ENCODE measurements around the gene DGKB. TPM values are rescaled to one million over a fixed set of nuclear protein-coding genes. Genes with fewer than 3 reads are reported as not detected.

The DGKB gene
- total RNA-seq, 1 experiment from 2014 or later = 0.08 TPM

- no peak for DNase-seq
- Histone ChIP-seq H3K36me3 (no peaks in the 10 kb centered on the region), H3K4me1 (peaks cover 13% of the 10 kb centered on the region), H3K27me3 (no peaks in the 10 kb centered on the region), H3K27ac (no peak overlapping the region), H3K9me3 (replicated peaks) (no peaks in the 10 kb centered on the region), H3K4me3 (no peak overlapping the region)
Measured at GRCh38 chr7:14400271-14400670, 502.3 kb downstream of the DGKB start.

- H3K27me3 ChIP-seq = no peaks in the 10 kb centered on the region
- peak in 1 of 2 experiments; percentile 70 for DNase-seq
- H3K27ac ChIP-seq = no peak overlapping the region; the same call in 1 of the 2 replicates
- H3K36me3 ChIP-seq = no peaks in the 10 kb centered on the region
- H3K4me3 ChIP-seq = no peak overlapping the region
- peaks cover 13% of the 10 kb centered on the region for H3K4me1 ChIP-seq
- H3K9me3 ChIP-seq (replicated peaks) = no peaks in the 10 kb centered on the region
Measured at GRCh38 chr7:14398526-14398925, 504.0 kb downstream of the DGKB start.

- no peak for DNase-seq
- Histone ChIP-seq H3K4me1 (peaks cover 13% of the 10 kb centered on the region), H3K4me3 (no peak overlapping the region), H3K27ac (no peak overlapping the region), H3K36me3 (no peaks in the 10 kb centered on the region), H3K27me3 (no peaks in the 10 kb centered on the region), H3K9me3 (replicated peaks) (no peaks in the 10 kb centered on the region)
Measured at GRCh38 chr7:14395860-14396259, 506.7 kb downstream of the DGKB start.

- no peak for DNase-seq
- Histone ChIP-seq H3K9me3 (replicated peaks) (no peaks in the 10 kb centered on the region), H3K27me3 (no peaks in the 10 kb centered on the region), H3K27ac (no peak overlapping the region), H3K4me3 (no peak overlapping the region), H3K36me3 (no peaks in the 10 kb centered on the region), H3K4me1 (peaks cover 13% of the 10 kb centered on the region)
Measured at GRCh38 chr7:14394786-14395185, 507.8 kb downstream of the DGKB start.

GRCh38 chr7:14389595-14389994 lies 513.0 kb downstream of the DGKB start:
- DNase-seq = no peak
- Histone ChIP-seq H3K4me1 (peaks cover 13% of the 10 kb centered on the region), H3K27me3 (no peaks in the 10 kb centered on the region), H3K36me3 (no peaks in the 10 kb centered on the region), H3K4me3 (no peak overlapping the region), H3K27ac (no peak overlapping the region), H3K9me3 (replicated peaks) (no peaks in the 10 kb centered on the region)

GRCh38 chr7:14389181-14389591 lies 513.4 kb downstream of the DGKB start:
- Histone ChIP-seq H3K4me1 (peaks cover 13% of the 10 kb centered on the region), H3K27me3 (no peaks in the 10 kb centered on the region), H3K27ac (no peak overlapping the region), H3K36me3 (no peaks in the 10 kb centered on the region), H3K9me3 (replicated peaks) (no peaks in the 10 kb centered on the region), H3K4me3 (no peak overlapping the region)
- no peak for DNase-seq

GRCh38 chr7:14385074-14385473 lies 517.5 kb downstream of the DGKB start:
- Histone ChIP-seq H3K4me1 (peaks cover 33% of the 10 kb centered on the region), H3K27ac (no peak overlapping the region), H3K27me3 (no peaks in the 10 kb centered on the region), H3K36me3 (no peaks in the 10 kb centered on the region), H3K9me3 (replicated peaks) (no peaks in the 10 kb centered on the region), H3K4me3 (no peak overlapping the region)
- no peak for DNase-seq

- Histone ChIP-seq H3K36me3 (no peaks in the 10 kb centered on the region), H3K9me3 (replicated peaks) (no peaks in the 10 kb centered on the region), H3K4me3 (no peak overlapping the region), H3K4me1 (peaks cover 41% of the 10 kb centered on the region), H3K27me3 (no peaks in the 10 kb centered on the region), H3K27ac (peak overlapping the region; percentile 19; the same call in 1 of the 2 replicates)
- DNase-seq = peak; percentile 35 to 63
Measured at GRCh38 chr7:14381936-14382335, 520.6 kb downstream of the DGKB start.

- Histone ChIP-seq H3K36me3 (no peaks in the 10 kb centered on the region), H3K27me3 (no peaks in the 10 kb centered on the region), H3K27ac (peak overlapping the region; percentile 19; the same call in 1 of the 2 replicates), H3K9me3 (replicated peaks) (no peaks in the 10 kb centered on the region), H3K4me1 (peaks cover 37% of the 10 kb centered on the region), H3K4me3 (no peak overlapping the region)
- peak in 1 of 2 experiments; percentile 17 for DNase-seq
Measured at GRCh38 chr7:14381306-14381705, 521.2 kb downstream of the DGKB start.

- no peak overlapping the region for H3K27ac ChIP-seq
- H3K4me1 ChIP-seq = peaks cover 34% of the 10 kb centered on the region
- H3K4me3 ChIP-seq = no peak overlapping the region
- no peaks in the 10 kb centered on the region for H3K9me3 ChIP-seq (replicated peaks)
- DNase-seq = no peak
- no peaks in the 10 kb centered on the region for H3K27me3 ChIP-seq
- H3K36me3 ChIP-seq = no peaks in the 10 kb centered on the region
Measured at GRCh38 chr7:14380881-14381280, 521.7 kb downstream of the DGKB start.

- Histone ChIP-seq H3K9me3 (replicated peaks) (no peaks in the 10 kb centered on the region), H3K36me3 (no peaks in the 10 kb centered on the region), H3K27ac (no peak overlapping the region), H3K27me3 (no peaks in the 10 kb centered on the region), H3K4me1 (peaks cover 30% of the 10 kb centered on the region), H3K4me3 (no peak overlapping the region)
- DNase-seq = peak in 1 of 2 experiments; percentile 48
Measured at GRCh38 chr7:14377646-14378266, 524.8 kb downstream of the DGKB start.

- no peak overlapping the region for H3K4me3 ChIP-seq
- no peak for DNase-seq
- no peaks in the 10 kb centered on the region for H3K36me3 ChIP-seq
- no peaks in the 10 kb centered on the region for H3K9me3 ChIP-seq (replicated peaks)
- H3K27me3 ChIP-seq = no peaks in the 10 kb centered on the region
- H3K27ac ChIP-seq = peak overlapping the region; percentile 9; the same call in 1 of the 2 replicates
- H3K4me1 ChIP-seq = peaks cover 21% of the 10 kb centered on the region
Measured at GRCh38 chr7:14376711-14377110, 525.8 kb downstream of the DGKB start.

GRCh38 chr7:14375998-14376397 lies 526.6 kb downstream of the DGKB start:
- DNase-seq = peak in 1 of 2 experiments; percentile 33
- Histone ChIP-seq H3K36me3 (no peaks in the 10 kb centered on the region), H3K4me1 (peaks cover 14% of the 10 kb centered on the region), H3K27ac (no peak overlapping the region; the same call in 1 of the 2 replicates), H3K4me3 (no peak overlapping the region), H3K27me3 (no peaks in the 10 kb centered on the region), H3K9me3 (replicated peaks) (no peaks in the 10 kb centered on the region)

- Histone ChIP-seq H3K27me3 (no peaks in the 10 kb centered on the region), H3K4me3 (no peak overlapping the region), H3K27ac (no peak overlapping the region), H3K9me3 (replicated peaks) (no peaks in the 10 kb centered on the region), H3K36me3 (no peaks in the 10 kb centered on the region), H3K4me1 (peaks cover 12% of the 10 kb centered on the region; the same call in 1 of the 2 replicates)
- DNase-seq = no peak
Measured at GRCh38 chr7:14374336-14374735, 528.2 kb downstream of the DGKB start.

- H3K4me1 ChIP-seq = no peaks in the 10 kb centered on the region
- no peak overlapping the region for H3K4me3 ChIP-seq
- H3K27me3 ChIP-seq = no peaks in the 10 kb centered on the region
- no peaks in the 10 kb centered on the region for H3K9me3 ChIP-seq (replicated peaks)
- DNase-seq = no peak
- no peaks in the 10 kb centered on the region for H3K36me3 ChIP-seq
- no peak overlapping the region for H3K27ac ChIP-seq
Measured at GRCh38 chr7:14368285-14368684, 534.3 kb downstream of the DGKB start.

GRCh38 chr7:14351167-14351566 lies 551.4 kb downstream of the DGKB start:
- peak in 1 of 2 experiments; percentile 6 for DNase-seq

More at GRCh38 chr7:14351167-14351566, 551.4 kb downstream of the DGKB start:
- Histone ChIP-seq H3K4me3 (no peak overlapping the region), H3K27me3 (no peaks in the 10 kb centered on the region), H3K36me3 (no peaks in the 10 kb centered on the region), H3K9me3 (replicated peaks) (no peaks in the 10 kb centered on the region), H3K27ac (no peak overlapping the region), H3K4me1 (no peaks in the 10 kb centered on the region)
